HG02973 (cell line): ENCODE measurements around the gene CYB5B.

ENCODE experiments used
- ATAC-seq: cut with Tn5 transposase; IDR thresholded peaks from one replicate; pipeline ENCODE4 v1.9.1; 2021; ENCODE audit warnings: moderate library complexity; ENCODE audit not compliant: unreplicated experiment

CYB5B gene

DNA sequence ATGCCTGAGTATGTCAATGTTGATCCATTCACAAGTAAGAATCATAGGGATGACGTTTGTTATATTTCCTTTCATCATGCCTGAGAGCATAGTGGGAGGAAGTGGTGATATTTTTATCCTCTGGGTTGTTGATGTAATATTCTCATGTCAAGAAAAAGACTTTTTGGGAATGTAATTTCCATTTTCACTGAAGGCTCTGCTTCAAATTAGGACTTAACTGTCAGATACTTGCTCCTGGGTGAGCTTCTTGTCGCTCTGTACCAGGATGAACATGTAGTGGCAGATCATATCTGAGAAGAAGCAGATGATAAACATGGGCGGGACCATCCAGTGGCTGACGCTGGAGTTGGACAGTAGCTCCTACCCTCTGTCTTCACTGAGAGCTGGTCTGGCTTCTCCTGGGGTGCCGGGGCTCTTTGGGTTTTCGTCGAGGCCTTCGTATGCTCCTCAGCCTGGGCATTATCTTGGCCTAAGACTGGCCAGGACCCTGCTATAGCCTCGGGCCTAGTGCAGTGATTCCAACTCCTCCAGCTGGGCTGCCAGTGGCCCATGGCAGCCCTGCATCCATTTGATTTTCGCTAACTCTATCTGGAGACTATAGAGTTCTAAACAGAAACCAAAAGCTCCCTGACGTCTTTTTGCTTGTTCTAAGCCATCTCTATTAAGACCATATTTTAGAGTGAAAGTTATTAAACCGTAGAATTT, 19.7 kb downstream of the CYB5B start:
- no peak for ATAC-seq

DNA sequence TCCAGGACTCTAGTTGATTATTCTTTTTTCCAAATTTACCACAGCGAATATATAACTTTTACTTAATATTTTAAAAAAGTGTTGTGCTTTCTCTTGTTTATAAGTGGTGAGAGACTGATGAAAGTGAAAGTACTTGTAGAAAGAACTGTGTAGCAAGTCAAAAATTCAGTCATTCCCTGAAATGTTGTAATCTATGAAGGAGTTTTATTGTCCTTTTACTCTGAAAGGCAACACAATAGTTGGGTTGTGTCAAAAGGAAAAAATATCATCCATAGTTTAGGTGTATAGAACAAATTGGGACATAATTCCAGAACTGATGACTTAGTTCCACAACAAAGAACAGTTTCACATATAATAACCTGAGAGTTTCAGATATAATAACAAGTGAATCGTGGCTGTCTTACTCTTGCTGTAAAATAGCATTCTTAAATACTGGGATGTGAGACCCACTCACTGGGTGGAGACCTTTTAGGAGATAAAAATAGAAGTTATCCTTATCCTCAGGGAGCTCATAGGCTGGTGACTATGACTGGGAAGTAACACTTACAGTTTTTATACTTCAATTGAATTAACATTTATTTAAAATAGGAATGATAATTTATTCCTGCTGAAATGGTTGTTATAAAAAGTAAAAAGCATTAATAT, 20.6 kb downstream of the CYB5B start:
- no peak for ATAC-seq

DNA sequence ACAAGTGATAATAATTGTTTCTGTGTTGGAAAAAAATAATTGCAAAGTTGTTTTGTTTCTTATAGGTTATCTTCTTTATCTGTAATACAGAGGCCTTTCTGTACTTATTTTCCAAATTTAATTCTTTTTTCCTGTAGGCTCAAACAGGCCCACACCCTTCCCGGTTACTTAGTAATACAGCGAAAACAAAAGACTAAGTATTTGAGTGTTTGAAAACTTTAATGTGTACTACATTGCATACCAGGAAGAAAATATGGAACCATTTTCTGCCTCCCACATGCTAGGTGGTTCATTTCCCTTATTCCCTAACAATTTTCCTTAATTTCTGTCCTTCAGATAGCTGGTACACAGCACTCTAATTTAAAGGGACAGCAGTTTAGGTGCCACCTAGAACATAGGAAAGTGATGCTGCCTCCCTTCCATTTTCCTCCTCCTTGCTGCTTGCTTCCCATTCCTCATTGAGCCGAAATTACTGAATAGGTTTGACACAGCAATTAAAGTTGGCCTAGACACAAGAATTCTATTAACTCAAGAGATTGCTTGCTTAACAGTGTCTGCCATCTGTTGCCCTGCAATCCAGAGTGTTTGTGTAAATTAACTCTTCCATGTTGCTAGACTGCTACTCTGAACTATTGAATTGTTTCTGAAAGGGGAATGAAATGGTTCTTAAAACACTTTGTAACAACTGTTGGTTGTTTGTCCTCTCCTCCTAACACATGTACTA, 24.2 kb downstream of the CYB5B start:
- ATAC-seq, result no peak

DNA sequence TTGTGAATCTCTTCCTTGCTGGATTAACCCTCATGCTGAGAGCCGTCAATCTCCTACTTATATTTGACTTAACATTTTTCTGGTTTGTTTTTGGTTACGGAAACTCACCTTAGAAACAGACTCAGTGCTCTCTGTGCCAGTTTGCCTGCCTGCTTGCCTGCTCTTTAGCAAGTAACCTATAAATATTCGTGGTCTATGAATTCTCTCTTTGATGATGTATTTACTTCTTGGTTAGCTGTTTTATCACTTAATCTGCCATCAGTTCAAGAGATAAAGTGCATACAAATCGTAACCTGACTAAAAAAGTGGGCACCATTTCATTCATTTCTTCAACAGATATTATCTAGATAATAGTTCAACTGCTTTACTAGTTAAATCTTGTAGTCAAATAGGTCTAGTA, 26.7 kb downstream of the CYB5B start:
- no peak for ATAC-seq

DNA sequence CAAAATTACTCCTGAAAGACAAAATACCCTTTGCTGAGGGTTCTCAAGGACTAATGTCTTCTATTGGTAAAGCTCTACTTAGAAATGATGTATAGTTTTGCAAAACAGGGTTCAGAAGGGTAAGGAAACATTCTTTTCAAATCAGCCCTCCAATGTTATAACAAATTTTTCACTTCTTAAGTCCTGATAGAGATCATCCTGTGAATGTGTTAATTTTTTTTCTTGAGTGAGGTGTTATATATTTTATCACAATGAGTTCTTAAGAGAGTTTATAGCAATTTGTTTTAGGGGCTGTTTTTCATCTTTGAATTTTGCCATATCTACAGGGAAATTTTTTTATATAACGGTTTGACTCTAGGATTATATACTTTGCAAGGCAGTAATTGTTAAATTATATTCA, 29.5 kb downstream of the CYB5B start:
- no peak for ATAC-seq

DNA sequence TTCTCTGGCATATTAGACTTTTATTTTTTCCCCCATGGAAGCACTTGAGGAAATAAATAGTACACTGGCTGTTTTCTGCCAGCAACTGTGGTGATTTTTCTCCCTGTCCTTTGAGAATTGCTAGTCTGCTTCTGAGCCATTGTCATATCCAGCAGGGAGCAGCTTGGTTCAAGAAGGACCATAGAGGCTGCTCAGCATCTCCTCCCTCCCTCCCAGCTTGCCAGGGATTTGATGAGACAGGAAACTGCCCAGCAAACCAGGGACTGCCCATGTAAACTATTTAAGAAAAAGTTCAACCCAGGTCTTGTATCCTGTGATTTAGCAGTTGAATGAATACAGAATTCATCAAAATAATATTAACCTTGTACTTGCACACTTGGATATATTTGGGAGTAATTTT, 39.5 kb downstream of the CYB5B start:
- ATAC-seq, result no peak

DNA sequence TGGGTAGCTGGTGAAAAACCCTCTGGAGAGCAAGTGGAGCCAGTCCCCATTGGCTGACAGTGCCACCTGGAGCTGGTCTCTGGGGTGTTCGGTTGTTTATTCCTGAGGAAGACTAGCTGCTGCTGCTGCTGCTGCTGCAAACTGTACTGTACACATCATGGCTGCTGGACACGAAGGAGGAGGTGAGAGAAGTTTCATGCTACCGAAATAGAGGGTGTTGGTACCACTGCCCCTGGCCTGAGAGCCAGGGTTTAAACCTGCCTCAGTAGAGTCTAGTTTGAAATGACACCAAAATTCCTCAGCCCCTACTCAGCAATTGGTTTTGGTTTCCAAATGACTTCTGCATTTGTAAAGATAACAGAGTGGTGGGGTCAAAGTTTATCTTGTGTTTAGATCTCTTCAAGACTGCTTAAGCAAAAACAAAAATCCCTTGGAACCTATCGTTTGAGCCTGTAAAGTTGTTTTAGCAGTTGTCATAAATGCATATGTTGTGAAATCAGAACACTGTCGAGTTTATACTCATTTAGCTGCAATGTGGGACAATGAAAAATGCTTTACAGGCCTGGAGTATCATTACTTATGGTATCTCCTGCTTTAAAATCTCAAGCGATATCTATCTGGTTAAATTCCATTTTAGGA, 40.8 kb downstream of the CYB5B start:
- ATAC-seq, result no peak

DNA sequence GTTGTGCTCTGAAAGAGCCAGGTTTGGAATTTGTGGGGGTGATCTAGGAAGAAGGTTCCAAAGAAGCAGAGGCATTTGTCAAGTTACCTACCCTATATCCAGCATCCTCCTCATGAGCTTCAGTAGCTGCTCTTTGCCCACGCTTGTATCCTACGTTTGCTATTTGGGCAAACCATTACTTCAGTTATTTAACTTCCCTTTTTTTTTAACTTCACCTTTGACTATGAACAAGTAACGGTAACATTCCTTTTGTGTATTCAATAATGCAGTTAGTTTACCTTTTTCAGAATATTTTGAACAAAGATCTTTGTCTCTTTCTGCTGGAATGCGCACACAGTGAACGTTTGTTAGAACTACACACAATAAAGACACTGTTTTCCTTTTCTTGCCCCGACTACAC, 41.5 kb downstream of the CYB5B start:
- no peak for ATAC-seq

DNA sequence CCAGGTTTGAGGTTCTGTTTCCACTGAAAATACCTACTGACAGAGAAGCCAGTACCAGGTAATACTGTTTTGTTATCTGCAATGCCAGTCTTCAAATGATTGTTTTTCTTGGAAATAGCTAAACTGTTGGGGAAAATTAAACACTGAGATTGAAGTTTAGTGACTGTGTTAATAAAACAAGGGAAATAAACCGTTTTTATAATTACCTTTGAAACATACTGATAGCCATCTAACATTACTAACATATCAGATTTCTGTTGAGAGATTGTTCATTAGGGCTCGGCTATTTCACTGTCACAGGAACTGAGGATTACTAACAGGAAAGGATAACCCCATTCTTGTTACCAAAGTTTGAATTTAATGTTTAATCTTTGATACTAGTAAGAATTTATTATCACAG, 42.1 kb downstream of the CYB5B start:
- ATAC-seq, result no peak

DNA sequence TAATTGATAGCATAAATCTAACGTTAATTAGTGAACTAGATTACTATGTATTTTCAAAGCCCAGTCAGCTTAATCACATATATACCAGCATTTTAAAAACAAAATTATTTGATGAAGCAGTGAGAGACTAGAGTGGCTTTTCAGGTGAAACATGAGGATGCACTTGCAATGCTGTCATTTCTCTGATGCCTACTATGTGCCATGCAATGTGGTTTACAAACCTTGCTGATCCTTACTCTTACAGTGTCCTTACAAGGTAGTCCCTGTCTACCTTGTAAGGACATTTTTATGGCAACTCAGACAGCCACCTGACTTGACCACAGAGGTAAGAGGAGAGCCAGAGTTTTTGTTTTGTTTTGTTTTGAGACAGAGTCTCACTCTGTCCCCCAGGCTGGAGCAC, 42.7 kb downstream of the CYB5B start:
- no peak for ATAC-seq

DNA sequence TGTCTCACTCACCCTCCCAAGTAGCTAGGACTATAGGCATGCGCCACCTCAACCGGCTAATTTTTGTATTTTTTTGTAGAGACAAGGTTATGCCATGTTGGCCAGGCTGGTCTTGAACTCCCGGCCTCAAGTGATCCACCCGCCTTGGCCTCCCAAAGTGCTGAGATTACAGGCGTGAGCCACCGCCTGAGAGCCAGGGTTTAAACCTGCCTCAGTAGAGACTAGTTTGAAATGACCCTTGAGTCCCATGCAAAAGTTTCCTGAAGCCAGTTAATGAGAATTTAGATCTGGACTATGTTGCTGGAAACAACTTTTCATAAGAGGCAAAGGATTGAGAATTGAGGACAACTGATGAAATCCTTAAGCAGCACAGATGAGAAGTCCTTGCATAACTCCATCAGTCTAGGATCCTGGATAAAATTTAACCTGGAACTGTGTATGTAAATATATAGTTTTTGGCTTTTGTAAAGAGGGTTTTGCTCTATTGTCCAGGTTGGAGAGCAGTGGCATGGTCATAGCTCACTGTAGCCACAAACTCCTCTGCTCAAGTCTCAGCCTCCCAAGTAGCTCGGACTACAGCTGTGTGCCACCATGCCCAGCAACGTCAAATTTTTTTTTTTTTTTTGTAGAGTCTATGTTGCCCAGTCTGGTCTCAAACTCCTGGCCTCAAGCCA, 43.2 kb downstream of the CYB5B start:
- no peak for ATAC-seq

DNA sequence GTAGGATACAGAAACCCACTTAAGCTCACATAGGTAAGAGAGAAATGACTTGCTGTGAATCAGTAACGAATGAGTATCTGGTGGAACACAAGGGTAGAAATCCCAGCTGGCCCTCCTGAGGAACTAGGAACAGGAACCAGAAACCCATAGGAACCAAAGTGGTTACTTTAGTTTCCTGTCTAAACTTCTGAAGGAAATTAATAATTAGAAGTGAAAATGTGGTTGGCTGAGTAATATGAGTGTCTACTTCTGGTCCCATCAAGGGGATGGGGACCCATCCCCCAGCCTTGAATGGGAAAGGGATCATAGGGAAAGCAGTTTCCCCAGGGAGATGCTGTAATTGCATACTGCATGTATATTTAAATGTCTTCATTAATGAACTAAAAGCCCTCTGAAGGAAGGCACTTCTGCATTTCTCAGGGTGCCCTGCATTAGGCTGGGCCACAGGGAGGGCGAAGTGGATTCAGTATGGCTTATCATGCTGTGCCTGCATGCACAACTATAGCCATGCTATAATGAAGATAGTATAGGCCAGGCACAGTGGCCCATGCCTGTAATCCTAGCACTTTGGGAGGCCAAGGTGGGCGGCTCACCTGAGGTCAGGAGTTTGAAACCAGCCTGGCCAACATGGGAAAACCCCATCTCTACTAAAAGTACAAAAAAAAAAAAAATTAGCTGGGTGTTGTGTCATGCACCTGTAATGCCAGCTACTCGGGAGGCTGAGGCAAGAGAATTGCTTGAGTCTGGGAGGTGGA, 45.6 kb downstream of the CYB5B start:
- peak; percentile 66 for ATAC-seq

DNA sequence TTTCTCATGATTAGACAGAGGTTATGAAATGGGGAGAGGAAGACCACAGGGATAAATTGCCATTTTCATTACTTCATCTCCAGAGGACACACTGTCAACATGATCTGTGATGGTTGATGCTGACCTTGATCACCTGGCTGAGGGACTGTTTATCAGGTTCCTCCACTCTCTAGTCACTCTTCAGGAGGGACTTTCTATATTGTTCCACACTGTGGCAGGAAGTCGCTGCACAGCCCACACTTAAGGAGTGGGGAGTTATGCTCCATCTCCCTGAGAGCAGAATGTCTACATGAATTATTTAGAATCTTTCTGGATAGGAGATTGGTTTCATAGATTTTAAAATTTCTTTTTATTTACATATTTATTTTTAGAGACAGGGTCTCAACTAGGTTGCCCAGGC, 46.7 kb downstream of the CYB5B start:
- no peak for ATAC-seq

DNA sequence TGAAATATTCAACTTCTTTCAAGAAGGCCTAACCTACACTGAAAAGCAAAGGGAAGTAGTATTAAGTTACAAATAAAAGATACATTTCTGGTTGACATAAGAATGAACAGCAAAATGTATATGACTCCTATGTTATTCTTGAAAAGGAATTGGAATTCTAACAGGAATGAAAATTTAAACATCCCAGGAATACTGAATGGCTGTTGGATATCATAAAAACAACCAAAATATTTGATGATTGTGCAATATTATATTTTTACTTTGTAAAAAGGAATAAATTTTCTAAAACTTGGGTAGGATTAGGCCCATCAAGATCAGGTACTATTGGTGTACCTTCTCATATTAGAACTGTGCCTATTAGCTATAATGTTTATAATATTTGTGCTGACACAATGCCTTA, 50.0 kb downstream of the CYB5B start:
- no peak for ATAC-seq

DNA sequence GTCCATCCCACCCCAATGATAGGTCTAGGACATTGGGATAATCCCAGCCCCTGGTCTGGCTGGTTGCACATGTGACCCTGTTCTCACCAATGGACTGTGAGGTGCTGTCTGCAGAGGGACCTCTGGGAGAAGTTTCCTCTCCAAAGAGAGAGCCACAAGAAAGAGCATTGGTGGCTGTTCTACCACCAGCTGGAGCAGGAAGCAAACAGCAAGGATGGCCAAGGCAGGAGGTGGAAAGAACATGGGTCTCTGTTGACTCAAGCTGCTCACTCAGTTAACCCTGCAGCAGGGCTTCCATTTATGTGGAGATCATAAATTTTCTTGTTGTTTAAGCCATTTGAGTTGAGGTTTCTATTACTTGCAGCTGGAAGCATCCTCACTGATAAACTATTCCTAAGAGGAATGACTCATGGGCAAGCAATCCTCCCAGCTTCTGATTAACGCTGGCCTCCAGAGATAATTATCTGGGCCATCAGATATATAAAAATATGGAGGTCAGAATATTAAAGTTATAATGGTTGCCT, 52.6 kb downstream of the CYB5B start:
- no peak for ATAC-seq

DNA sequence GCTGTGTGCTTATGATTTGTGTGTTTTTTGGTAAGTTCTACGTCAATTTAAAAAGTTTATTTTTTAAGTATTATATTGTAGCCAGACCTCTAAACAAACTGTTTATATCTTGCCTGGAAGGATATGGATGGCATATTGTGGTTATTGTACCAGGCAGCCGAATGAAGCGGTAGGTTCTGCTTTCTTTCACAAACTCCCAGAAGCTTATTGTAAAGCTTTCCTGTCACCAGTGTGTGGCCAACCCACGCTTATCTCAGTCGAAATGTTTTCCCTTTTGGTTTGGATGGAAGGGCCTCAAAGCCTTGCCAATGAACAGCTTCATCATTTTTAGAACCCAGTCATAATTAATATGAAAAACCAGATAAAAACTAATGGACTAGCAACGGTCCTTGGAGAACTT, 53.1 kb downstream of the CYB5B start:
- no peak for ATAC-seq

DNA sequence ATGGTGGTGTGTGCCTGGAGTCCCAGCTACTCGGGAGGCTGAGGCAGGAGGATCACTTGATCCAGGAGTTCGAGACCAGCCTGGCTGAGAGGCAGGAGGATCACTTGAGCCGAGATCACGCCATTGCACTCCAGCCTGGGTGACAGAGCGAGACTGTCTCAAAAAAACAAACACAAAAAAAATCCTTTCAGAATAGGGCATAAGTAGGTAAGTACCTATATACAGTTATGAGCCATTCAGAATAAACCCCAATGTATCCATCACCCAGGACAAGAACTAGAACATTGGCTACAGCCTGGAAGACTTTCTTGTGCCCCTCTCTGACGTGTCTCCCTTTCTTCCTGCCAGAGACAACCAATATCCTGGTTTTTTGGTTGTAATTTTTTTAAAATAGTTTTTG, 54.3 kb downstream of the CYB5B start:
- no peak for ATAC-seq

DNA sequence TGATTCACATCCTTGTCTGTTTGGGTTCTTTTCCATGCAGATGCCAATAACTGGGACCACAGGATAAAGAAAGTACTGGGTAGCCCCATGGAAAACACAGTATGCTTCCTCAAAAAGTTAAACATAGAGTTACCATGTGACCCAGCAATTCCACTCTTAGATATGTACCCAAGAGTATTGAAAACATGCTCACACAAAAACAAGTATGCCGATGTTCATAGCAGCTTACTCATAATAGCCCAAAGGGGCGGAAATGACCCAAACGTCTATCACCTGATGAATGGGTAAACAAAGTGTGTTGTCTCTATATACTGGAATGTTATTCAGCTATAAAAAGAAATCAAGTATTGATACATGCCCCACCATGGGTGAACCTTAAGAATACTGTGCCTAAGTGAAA, 55.4 kb downstream of the CYB5B start:
- ATAC-seq, result no peak

DNA sequence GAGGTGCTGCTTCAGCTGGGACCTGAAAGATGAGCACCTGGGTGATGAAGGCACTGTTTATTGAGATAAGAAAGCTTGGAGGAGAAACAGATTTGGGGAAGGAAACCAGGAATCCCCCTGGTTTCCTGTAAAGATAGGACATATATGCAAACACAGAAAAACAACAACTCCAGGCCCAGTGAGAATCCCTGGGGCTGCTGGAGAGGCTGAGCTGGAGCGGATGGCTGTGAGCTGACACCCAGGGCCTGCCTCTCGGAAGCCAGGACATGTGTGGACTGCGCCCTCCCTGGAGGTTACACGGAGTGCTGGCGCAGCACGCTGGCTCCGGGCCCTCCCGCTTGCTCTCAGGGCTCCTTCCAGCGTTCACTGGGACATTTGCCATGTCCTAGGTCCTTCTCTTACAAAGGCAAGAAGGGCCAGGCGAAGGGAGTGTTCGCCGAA, 57.5 kb downstream of the CYB5B start:
- no peak for ATAC-seq

DNA sequence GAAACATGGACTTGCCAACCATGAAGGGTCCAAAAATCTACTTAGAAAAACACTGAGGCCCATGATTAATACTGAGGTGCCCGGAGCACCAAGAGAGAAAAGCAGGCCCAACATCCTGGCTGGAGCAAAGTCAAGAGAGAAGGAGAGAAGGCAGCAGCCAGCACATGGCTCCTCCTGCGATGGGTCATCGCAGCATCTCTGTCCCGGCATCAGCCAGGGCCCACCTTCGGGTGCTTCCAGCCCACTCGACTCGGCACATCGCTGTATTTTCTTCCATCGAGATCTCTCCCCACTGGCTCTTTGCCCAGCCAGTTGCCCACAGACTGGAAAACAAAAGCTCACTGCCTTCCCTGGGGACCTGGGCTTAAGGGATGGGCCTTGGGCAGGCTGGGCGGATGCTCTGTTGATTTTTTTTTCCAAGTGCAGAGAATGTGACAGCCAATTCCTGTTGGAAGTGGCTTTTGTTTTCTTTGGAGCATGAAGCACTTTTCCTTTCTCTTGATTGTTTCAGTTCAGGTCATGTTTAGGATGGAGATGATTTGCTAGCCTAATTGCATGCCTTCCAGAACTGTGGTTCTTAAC, 58.1 kb downstream of the CYB5B start:
- no peak for ATAC-seq
